Stimulated activated CD8-positive, alpha-beta memory T cell treated with anti-CD3 and anti-CD28 coated beads, Interleukin-4, amount 100 ng/mL, for 4 hours (primary cell): Measurements from ENCODE around the gene DDX11.
A peak's percentile ranks its signal among the peaks of the same experiment; 100 is the strongest.
"Not testable (repeated sequence)": the region's sequence is repeated elsewhere in the genome, so short reads cannot be mapped to it uniquely, and the experiment has no call there.

Source experiments
- DNase-seq, 2 donors: peaks; one replicate each; pipeline ENCODE4 v3.0.0-alpha.2; 2020; ENCODE audit warnings: low read depth in 2 of 2, low spot score in 1 of 2

Gene DDX11

GRCh38 chr12:31098363-31098762 is 24.7 kb downstream of the DDX11 start:
- not testable (repeated sequence) for DNase-seq

DNA sequence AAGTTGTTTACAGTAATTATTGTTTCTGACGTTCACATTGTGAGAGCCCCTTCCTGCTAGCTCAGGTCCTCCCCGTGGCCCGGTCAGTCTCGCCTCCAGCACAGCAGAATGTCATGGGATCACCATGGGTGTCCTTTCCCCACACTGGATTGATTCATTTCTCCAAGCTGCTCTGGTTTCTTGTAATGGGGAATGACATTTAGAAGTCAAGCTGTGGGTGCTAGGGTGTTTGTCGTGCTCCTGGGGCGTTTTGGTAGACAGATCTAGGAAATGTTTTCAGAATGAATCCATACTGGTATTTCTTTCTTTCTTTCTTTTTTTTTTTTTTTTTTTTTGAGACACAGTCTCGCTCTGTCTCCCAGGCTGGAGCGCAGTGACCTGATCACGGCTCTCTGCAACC is 25.1 kb downstream of the DDX11 start:
- DNase-seq, result not testable (repeated sequence)

DNA sequence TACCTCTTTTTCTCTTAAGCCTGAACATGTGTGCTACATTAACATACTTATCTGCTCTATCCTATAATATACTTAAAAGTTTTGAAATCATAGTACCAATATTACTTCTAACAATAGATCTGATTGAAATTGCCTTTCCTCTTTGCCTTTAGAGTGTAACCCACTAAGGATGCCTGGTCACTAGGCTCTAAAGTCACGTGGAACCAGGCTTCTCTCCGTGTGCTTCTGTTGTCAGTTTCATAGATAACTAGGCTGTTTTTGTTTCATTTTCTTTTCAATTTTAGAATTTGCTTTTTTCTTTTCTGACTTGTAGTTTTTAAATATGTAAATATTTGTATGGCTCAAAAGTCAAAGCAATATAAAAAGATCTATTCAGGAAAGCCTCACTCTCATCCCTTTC is 25.8 kb downstream of the DDX11 start:
- DNase-seq, result not testable (repeated sequence)

GRCh38 chr12:31100503-31101208 is 27.0 kb downstream of the DDX11 start:
- DNase-seq, result not testable (repeated sequence)

GRCh38 chr12:31102125-31102524 is 28.5 kb downstream of the DDX11 start:
- not testable (repeated sequence) for DNase-seq

DNA sequence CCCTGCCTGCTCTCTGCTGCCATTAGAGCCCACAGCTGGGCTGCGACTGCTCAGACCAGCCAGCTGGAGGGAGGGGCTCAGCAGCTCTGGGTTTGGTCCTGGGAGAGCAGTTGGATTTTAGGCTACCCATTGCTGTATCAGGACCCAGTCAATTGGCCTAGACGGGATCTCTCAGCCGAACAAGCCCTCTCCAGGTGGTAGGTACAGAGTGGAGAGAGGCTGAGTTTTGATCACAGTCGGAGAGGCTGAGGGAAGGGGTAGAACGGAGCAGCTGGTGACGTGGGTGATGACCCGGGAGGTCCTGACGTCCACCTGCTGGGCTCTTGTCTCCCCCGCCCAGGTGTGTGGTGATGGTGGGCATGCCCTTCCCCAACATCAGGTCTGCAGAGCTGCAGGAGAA is 28.9 kb downstream of the DDX11 start:
- not testable (repeated sequence) for DNase-seq

DNA sequence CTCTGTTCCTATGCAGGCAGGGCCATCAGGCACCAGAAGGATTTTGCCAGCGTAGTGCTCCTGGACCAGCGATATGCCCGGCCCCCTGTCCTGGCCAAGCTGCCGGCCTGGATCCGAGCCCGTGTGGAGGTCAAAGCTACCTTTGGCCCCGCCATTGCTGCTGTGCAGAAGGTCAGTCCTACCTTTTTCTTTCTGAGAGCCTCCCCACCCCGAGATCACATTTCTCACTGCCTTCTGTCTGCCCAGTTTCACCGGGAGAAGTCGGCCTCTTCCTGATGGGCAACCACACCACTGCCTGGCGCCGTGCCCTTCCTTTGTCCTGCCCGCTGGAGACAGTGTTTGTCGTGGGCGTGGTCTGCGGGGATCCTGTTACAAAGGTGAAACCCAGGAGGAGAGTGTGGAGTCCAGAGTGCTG is 29.9 kb downstream of the DDX11 start:
- not testable (repeated sequence) for DNase-seq

DNA sequence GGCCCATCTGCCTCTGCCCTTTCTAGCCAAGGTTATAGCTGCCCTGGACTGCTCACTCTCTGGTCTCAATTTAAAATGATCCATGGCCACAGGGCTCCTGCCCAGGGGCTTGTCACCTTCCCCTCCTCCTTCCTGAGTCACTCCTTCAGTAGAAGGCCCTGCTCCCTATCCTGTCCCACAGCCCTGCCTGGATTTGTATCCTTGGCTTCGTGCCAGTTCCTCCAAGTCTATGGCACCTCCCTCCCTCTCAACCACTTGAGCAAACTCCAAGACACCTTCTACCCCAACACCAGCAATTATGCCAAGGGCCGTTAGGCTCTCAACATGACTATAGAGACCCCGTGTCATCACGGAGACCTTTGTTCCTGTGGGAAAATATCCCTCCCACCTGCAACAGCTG is 30.6 kb downstream of the DDX11 start:
- DNase-seq, result not testable (repeated sequence)

- not testable (repeated sequence) for DNase-seq
Measured at GRCh38 chr12:31104773-31105172, 31.1 kb downstream of the DDX11 start.

GRCh38 chr12:31105668-31106067 is 32.0 kb downstream of the DDX11 start:
- no peak for DNase-seq

GRCh38 chr12:31106101-31106803 is 32.6 kb downstream of the DDX11 start:
- no peak for DNase-seq

- DNase-seq, result not testable (repeated sequence)
Measured at GRCh38 chr12:31109773-31110172, 36.1 kb downstream of the DDX11 start.

DNA sequence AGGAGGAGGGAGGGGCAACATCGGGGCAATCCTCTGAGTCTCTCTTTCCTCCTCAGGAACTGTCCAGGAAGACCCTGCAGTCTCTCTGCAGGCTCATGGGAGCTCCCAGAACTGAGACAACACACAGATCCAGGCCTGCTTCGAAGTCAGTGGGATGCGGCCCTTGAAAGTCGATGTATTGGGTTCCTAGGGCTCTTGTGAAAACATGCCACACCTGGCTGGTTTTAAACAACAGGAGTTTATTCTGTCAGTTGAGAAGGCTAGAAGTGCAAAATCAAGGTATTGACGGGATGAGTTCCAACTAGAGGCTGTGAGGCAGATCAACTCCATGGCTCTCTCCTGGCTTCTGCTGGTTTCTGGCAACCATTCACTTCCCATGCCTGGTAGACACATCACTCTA is 36.6 kb downstream of the DDX11 start:
- DNase-seq, result not testable (repeated sequence)

DNA sequence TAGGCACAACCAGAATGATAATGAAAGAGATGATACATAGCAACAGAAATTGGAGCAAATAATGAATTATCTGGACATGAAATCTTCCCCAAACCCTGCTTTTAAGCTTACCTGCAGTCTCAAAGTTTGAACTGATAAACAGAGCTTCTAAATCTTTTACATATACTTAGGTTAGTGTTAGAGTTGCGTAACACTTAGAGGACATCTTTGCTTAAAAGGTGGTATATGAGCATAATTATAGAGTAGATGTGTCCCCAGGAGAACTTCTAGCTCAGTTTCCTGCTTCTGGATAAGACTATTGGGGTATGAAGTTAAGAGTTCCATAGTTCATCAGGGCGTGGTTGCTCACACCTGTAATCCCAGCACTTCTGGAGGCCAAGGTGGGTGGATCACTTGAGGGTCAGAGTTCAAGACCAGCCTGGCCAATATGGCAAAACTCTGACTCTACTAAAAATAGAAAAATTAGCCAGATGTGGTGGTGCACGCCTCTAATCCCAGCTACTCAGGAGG is 41.5 kb downstream of the DDX11 start:
- not testable (repeated sequence) for DNase-seq

DNA sequence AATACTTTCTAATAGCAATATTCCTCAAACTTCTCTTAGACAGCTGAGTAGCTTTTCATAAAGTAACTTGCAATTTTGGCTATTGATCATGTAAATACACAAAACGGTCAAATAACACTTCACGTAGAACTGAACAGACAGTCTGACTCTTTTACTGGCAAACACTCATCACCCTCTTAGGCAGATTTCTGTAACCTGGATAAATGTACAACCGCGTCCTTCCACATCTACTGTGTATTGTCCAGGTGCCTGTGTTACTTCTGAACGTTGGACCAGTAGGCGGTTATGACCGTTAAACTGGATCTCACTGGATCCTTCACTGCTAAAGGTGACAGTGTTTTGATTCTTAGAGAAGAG is 43.2 kb downstream of the DDX11 start:
- DNase-seq, result not testable (repeated sequence)

- peak; percentile 40 to 50 for DNase-seq
Measured at GRCh38 chr12:31117203-31118011, 43.7 kb downstream of the DDX11 start.

DNA sequence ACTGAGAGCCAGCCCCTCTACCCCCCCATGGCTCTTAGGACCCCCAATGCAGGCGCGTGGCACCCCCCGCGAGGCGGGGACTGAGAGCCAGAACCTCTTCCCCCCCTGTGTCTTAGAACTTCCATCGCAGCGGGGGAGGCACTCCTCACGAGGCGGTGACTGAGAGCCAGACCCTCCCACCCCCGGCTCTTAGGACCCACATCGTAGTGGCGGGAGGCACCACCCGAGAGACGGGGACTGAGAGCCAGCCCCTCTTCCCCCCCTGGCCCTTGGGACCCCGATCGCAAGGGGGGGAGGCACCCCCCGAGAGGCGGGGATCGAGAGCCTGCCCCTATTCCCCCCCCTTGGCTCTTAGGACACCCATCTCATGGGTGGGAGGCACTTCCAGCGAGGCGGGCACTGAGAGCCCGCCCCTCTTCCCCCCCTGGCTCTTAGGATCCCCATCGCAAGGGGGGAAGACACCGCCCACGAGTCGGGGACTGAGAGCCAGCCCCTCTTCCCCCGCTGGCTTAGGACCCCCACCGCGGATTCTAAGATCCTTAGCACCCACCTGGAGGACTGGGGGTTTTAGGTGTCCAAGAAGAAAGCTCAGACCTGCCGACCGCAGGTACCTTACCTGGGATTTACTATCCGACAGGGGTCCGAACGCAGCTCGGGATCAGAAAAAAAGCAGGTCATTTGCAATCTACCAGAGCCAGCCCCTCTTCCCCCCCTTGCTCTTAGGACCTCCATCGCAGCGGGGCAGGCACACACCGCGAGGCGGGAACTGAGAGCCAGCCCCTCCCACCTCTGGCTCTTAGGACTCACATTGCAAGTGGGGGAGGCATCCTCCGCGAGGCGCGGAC is 44.9 kb downstream of the DDX11 start:
- DNase-seq, result no peak

DNA sequence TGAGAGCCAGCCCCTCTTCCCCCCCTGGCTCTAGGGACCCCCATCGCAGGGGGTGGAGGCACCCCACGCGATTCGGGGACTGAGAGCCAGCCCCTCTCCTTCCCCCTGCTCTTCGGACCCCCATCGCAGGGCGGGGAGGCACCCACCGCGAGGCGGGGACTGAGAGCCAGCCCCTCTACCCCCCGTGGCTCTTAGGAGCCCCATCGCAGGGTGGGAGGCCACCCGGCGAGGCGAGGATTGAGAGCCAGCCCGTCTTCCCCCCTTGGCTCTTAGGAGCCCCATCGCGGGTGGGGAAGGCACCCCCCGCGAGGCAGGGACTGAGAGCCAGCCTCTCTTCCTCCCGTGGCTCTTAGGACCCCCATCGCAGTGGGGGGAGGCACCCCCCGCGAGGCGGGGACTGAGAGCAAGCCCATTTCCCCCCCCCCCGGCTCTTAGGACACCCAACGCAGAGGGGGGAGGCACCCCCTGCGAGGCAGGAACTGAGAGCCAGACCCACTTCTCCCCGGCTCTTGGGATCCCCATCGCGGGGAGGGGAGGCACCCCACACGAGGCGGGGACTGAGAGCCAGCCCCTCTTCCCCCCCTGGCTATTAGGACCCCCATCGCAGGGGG is 45.6 kb downstream of the DDX11 start:
- DNase-seq, result no peak

DNA sequence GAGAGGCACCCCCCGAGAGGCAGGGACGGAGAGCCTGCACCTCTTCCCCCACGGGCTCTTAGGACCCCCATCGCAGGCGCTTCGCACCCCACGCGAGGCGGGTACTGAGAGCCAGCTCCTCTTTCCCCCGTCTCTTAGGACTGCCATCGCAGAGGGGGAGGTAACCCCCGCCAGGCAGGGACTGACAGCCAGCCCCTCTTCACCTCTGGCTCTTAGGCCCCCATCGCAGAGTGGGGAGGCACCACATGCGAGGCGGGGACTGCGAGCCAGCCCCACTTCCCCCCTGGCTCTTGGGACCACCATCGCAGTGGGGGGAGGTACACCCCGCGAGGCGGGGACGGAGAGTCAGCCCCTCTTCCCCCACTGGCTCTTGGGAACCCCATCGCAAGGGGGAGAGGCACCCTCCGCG is 46.1 kb downstream of the DDX11 start:
- no peak for DNase-seq

DNA sequence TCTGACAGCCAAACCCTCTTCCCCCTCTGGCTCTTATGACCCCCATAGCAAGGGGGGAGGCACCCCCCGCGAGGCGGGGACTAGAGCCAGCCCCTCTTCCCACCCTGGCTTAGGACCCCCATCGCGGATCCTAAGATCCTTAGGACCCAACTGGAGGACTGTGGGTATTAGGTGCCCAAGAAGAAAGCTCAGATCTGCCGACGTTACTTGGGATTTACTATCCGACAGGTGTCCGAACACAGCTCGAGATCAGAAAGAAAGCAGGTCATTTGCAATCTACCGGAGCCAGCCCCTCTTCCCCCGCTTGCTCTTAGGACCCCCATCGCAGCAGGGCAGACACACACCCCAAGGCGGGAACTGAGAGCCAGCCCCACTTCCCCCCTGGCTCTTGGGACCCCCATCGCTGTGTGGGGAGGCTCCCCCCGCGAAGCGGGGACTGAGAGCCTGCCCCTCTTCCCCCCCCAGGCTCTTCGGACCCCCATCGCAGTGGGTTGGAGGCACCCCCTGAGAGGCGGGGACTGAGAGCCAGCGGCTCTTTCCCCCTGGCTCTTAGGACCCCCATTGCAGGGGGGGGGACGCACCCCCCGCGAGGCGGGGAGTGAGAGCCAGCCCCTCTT is 46.8 kb downstream of the DDX11 start:
- no peak for DNase-seq
